ENCODE data around the gene CDC123.

Gene CDC123

GRCh38 chr10:12195603-12196506 is at the start of gene CDC123, which contains the start of gene NUDT5 (continued):
- TF ChIP-seq MZF1 (tag by site-specific recombination; IDR thresholded peaks at IDR 0.05; ENCODE audit: borderline replicate concordance) (0 out of 2 replicates have a peak, but pooled peaks have one; percentile 67), TRIM28 (IDR thresholded peaks at IDR 0.05; ENCODE audit: borderline replicate concordance, low read length) (peak; percentile 63; the same call in 1 of the 2 replicates), ZNF280C (tag by site-specific recombination; IDR thresholded peaks at IDR 0.05) (no peak), ZFP69B (tag by site-specific recombination; IDR thresholded peaks at IDR 0.05) (no peak), FEZF1 (tag by site-specific recombination; IDR thresholded peaks at IDR 0.05) (0 out of 2 replicates have a peak, but pooled peaks have one; percentile 29), SETDB1 (IDR thresholded peaks at IDR 0.05; ENCODE audit: insufficient read length, low read length) (no peak), PRDM2 (tag by site-specific recombination; IDR thresholded peaks at IDR 0.05; ENCODE audit: borderline replicate concordance) (no peak), ZBTB1 (tag by site-specific recombination; IDR thresholded peaks at IDR 0.05) (no peak), ZNF354C (tag by site-specific recombination; IDR thresholded peaks at IDR 0.05; ENCODE audit: borderline replicate concordance, low read depth) (no peak), ZNF600 (tag by site-specific recombination; IDR thresholded peaks at IDR 0.05) (peak; percentile 95), ZNF610 (tag by site-specific recombination; IDR thresholded peaks at IDR 0.05; ENCODE audit: borderline replicate concordance) (peak; percentile 53; the same call in 1 of the 2 replicates), KLF16 (tag by site-specific recombination; IDR thresholded peaks at IDR 0.05) (peak; percentile 65), ZNF19 (tag by site-specific recombination; IDR thresholded peaks at IDR 0.05; ENCODE audit: low read depth) (no peak), ZNF585B (tag by site-specific recombination; IDR thresholded peaks at IDR 0.05) (no peak), ZNF221 (tag by site-specific recombination; IDR thresholded peaks at IDR 0.05; ENCODE audit: borderline replicate concordance) (no peak), ZNF274 (IDR thresholded peaks at IDR 0.05; ENCODE audit: low read length) (no peak), ZNF274 (tag by site-specific recombination; IDR thresholded peaks at IDR 0.05; ENCODE audit: borderline replicate concordance) (no peak), ZNF335 (tag by site-specific recombination; conservative IDR thresholded peaks at IDR 0.05) (peak; percentile 82), ZNF114 (tag by site-specific recombination; IDR thresholded peaks at IDR 0.05) (no peak), CTCF (tag by site-specific recombination; IDR thresholded peaks at IDR 0.05) (peak; percentile 15; the same call in 1 of the 2 replicates), ELK4 (IDR thresholded peaks at IDR 0.05; ENCODE audit: borderline replicate concordance, low read depth, low read length) (peak; percentile 57; the same call in 1 of the 2 replicates), ZNF394 (tag by site-specific recombination; IDR thresholded peaks at IDR 0.05; ENCODE audit: borderline replicate concordance) (peak; percentile 58), PATZ1 (tag by site-specific recombination; IDR thresholded peaks at IDR 0.05) (peak; percentile 62; the same call in 1 of the 2 replicates), SP2 (tag by site-specific recombination; IDR thresholded peaks at IDR 0.05) (peak; percentile 90), ZNF311 (tag by site-specific recombination; IDR thresholded peaks at IDR 0.05; ENCODE audit: borderline replicate concordance) (no peak)

Data from HEK293 (cell line).